HG03280 (cell line): ENCODE results near the gene ENOX1.

ENCODE experiments used
- ATAC-seq: cut with Tn5 transposase; IDR thresholded peaks from one replicate; pipeline ENCODE4 v1.9.1; 2021; ENCODE audit warnings: mild to moderate bottlenecking, moderate library complexity; ENCODE audit not compliant: unreplicated experiment

Gene ENOX1

DNA sequence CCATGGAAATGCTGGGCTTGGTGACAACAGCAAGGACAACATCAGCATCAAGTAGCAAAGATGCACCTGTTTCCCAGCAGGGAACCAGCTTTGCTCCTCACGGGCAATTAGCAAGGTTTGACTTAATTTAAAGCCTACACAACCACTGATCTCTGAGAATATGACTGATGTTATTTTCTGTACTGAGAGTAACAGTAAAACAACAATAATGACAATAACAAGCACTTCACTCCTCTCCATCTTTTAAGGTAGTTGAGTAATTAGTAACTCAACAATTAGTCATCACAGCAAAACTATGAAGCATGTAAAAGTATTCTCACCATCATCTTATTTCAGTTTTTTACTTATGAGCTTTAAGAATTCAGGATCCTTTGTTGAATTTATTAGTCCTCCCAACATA, 37.3 kb downstream of the ENOX1 start:
- no peak for ATAC-seq

DNA sequence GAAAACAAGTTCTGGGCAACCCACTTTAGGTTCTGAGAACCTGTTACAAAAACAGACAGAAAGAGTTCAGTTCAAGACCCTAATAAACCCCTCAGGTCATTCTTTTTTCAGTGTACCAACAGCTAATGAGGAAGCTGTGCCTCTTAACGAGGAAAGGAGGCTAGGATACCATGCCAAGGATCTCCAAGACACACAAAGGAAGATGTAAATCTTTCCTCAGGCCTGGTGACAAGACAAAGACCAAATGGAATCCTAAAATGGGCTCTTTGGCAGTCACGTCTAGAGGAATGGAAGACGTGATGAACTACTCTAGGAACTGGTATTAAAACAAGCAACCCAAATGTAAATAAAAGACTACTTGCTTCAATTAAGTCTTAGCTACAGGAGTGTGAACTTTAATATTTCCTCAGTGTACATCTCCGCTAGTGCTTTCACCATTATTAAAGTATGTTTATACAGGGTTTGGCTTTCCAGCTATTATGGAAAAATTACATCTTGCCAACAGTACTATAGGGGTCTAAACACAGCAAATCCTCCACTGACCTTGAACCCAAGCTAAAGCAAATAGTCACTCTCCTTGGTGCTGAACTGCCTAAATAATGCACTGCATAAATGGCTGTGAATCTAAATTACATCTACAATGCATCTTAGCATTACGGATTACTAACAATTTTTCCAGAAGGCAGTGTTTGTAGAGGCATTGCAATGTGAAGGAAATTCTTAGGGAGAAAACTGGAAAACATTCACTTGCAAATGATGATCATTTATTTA, 42.3 kb downstream of the ENOX1 start:
- ATAC-seq, result no peak

DNA sequence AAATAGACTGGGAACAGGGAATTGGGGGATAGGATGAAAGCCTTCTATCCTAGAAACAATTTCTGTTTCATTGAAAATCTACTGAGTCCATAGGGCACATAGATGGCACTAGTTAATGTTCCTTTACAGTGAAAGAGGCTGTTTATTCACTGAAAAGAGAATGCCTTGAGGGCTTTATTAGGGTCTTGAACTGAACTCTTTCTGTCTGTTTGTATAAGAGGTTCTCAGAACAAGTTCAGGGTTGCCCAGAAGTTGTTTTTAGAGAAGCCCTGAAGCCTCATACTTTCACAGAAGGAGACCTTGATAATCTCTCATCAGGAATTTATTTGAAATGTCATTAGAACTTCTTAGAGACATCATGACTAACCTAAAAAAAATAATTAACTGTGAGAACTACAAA, 43.9 kb downstream of the ENOX1 start:
- ATAC-seq, result no peak

DNA sequence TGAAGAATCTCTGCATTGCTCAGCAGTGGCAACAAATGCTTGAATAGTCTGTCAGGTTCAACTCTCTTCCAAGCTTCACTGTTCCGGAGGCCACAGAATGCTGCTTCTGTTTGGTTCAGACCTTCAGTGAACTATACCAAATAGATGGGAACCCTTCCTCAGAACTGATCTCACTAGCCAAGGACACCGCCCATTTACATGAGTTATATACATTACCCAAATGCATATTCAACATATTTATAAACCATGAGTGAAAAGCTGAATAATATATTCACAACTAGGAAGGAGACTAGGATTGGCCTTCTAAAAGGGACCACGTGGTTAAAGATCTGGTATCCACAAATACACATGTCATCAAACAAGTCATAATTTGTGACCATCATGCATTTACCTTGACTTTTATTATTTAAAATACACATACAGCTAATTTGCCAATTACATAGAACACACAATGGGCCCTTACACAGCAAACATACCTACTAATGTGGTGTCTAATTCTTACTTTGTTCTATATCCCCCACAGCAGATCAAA, 49.3 kb downstream of the ENOX1 start:
- no peak for ATAC-seq

DNA sequence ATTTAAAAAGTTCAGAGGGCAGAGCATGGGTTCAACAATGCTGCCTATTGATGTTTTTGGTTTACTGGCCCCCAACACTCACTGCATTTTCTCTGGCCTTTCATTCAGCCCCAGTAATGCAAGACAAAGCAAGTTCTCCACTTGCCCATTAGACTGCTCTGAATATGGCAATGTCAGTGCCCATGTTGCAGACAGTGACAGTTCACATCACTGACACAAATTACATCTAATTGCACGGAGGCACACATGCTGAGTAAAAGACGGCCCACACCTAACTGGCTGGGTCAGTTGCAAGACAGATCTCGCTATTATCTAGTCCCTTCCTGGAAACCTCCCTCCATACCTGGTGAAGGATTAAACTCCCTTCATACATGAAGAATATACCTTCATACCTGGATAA, 54.0 kb downstream of the ENOX1 start:
- no peak for ATAC-seq

DNA sequence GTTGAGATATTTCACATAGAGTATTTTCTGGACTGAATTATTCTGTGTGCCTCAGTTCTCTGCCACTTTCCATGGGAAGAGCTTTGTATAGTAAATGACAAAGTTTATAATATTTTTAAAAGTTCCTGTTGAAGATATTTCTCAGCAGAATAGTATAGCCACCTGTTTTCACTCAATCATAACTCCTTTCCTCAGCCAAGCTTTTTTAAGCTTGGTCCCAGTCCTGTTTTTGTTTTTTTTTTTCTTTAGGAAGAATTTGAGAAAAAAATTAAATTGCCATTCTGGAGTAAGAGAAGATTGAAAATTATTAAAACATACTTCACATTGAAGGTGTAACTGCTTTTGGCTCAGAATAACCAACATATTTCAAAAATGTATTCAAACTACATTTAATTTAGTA, 55.5 kb downstream of the ENOX1 start:
- ATAC-seq, result no peak

DNA sequence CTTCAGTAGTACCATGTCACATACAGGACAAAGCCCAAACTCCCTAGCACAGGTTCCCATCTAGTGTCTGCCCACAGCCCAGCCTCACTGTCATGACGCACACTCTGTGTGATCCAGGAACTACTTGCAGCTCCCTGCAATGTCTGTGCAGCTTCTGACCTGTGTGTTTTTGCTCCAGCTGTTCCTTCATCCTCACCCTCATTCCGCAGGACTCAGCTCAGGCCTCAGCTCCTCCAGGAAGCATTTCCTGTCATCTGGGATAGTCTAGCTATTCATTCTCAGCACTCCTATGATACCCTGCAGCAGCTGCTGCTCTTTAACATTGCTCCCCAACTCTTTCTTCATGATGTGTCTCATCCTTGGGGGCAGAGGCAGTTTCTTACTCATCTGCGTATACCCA, 56.1 kb downstream of the ENOX1 start:
- no peak for ATAC-seq

DNA sequence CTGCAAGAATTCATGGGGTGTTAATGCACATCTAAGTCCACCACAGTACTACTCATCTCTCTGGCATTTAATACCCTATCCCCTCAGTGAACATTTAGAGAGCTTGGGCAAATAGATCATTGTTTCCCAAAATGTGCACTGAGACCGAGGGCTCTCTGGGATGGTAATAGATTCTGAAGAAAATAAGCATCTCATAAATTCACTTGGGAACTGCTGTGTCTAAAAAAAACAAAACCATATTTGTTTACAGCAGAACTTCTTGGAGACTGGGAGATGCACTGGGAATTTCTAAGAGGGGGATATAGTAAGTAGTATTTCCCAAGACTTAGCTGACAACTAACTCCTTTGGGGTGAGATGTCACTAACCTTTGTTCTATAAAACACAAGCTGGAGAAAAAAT, 58.4 kb downstream of the ENOX1 start:
- no peak for ATAC-seq

DNA sequence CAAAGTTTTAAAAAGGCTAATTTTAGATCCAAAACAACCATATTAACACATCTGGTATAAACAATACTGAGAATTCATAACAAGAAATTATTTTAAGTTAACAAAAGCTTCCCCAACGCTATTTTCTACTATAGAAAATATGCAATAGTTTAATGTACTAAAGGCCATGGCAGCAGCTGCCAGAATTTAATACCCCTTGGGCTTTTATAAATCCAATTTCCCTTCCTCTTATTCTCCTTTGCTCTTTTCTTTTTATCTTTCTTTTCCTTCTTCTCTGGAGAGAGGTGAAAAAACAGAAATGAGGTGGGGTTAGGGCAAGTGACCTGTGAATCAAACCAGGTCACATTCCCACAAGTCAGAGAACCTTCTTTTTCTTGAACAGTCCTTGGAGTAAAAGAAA, 58.9 kb downstream of the ENOX1 start:
- ATAC-seq, result no peak

DNA sequence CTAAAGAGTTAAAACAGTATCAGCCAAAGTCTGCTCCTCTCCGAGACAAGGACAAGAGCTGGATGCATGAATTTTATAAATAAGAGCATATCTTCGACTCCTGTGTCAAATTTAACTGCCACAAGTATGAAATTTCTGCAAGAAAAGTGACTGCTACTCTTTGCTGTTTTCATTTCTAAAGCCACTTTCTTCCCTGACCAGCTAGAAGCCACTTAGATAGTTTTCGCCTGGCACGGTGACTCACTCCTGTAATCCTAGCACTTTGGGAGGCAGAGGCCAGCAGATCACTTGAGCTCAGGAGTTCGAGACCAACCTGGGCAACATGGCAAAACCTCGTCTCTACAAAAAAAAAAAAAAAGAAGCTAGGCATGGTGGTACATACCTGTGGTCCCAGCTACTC, 61.3 kb downstream of the ENOX1 start:
- no peak for ATAC-seq

DNA sequence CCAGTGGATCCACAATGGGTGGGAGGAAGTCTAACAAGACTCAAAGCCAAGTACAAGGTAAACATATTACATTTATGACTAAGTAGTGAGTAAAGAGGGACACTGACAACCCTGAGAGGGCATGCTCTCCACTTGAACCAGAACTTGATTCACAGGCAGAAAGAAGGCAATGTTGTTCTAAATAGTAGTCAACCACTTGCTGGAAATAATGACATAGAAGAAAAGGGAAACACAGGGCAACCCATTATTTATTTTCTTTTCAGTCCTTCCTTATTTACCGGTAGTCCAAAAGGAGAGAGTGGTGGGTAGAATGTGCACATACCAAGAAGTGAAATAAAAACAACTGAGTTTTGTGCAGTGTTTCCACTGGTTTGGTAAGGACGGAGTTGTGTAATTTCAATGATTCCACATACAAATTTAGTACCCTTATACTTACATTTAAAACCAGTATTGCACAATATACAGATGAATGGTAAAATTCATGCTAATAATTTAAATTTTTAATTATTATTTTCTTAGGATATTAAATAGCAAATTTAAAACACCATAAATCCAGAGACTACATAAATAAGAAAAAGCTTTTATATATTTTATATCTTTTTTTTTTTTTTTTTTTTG, 65.9 kb downstream of the ENOX1 start:
- no peak for ATAC-seq

DNA sequence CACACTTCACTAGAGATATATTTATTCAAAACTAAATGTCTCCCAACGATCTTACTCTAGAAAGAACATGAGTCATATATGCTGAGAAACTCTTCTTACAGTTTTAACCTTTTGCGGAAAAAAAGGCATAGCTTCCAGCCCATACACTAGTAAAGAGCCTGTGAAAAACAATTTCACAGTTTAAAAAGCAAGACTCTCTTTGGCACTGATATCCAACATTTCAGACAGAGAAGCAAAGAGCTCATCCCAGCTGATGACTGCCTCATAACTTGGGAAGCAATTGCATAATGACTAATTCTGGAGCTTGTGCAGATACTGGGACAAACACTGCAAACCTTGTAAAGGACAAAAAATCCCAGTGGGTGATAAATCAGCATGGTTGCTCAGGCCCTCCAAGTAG, 88.0 kb downstream of the ENOX1 start:
- no peak for ATAC-seq

DNA sequence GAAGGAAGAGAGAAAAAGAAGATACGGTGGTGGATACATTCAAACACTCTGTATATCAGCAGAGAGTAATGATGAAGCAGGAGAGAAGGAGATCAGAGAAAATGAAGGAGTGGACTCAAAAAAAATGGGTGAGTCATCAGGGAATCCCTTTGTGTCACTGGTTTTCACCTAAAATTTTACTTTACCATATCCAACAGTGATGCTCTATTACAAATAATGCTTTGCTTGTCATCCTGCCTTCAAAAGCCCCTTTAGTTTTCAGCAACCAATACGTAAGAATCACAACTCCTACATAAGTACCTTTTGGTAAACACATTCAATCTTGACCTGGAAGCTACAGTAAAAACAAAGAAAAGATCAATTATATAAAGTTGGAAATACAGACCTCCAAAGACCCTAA, 88.8 kb downstream of the ENOX1 start:
- ATAC-seq, result no peak

DNA sequence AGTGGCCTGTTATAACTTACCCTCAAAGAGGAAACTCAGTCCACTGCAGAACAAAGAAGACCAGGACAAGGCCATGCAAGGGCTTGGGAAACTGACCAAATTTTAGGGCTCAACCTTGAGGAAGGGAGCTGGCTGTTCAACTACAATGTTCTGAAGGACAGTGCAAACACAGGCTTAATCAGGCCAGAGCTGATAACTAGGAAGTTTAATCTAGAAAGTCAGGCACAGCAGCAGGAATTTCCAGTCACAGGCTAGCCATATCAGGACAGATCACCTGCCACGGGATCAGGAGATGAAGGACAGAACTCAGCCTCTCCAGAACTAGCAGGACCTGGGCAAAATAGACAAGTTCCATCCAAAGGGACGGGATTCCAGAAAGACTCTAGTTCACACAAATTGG, 89.4 kb downstream of the ENOX1 start:
- ATAC-seq, result no peak

DNA sequence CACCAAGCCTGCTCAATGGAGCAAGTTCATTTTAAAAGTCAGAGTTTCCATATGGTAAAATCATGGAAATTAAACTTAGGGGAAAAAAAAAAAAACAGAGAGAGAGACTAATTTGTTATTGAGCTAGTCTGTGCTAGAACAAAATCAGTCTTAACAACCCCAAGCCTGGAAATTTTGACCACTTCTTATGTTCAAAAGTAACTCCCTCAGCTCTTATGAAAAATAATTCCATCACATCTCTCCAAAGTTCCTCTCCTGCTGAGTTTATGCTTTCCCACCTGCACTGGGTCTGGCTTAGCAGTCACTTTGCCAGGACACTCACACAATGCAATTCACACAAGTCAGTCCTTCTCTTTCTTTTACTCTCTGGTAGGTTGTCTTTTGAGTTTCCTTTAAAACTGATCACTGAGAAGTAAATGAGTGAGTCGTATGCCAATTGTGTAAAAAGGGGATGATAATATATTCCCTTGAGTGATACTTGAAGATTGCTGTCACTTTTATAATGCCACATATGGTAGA, 92.6 kb downstream of the ENOX1 start:
- no peak for ATAC-seq

DNA sequence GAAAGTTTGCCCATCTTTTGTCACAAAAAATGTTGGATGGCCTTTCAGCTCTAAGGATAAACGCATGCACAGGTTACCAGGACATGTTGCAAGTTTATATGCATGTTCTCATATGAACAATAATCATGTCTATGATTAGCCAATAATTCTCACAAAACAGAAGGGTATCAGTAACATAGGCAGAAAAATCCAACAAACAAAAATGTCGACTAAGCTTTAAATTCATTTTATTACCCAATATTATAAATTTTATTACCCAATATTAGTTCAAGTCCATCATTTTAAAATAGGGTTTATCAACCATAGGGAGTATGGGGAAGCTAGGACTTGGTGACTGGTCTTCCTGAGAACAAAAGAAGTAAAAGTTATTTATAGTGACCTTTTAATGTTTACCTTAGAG, 93.1 kb downstream of the ENOX1 start:
- no peak for ATAC-seq

DNA sequence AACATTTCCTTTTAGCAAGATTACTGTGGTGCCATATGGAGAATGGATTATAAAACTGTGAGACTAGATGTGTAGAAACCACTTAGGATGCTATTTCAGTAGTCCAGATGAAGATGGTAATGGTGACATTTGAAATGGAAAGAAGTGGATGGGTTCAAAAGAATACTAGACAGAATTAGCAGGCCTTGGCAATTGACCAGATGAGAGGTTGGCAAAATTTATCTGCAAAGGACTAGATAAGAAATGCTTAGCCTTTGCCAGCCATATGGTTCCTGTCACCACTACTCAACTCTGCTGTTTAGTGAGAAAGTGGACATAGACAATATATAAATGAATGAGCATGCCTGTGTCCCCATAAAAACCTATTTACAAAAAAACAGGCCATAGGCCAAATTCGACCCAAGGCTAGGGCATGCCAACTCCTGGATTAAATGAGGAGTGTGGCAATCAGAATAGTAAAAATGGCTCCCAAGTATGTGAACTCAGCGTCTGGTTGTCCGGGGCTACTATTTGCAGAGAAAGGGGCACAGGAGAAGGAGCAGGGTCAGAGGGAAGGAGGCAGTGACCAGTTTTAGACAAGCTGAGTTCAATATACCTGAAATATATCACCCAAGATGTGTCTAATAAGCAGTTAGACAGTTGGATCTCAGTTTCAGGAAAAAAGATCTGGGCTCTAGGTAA, 98.4 kb downstream of the ENOX1 start:
- ATAC-seq, result no peak

DNA sequence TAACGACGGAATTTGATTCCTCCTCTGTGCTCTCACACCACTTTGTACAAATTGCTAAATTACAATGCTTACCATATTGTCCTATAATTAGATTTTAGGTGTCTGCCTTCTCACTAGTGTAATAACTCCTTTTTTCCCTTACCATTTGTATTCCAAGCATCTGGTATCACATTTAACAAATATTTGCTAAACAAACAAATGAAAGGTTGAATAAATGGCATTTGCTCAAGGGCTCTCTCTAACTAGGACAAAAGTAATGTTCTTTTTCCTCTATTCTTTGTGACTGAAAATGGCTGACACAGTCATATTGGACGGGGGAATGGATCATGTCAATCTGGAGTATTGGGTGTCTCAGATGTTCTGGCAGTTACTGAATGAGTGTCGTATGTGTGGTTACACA, 99.7 kb downstream of the ENOX1 start:
- no peak for ATAC-seq

DNA sequence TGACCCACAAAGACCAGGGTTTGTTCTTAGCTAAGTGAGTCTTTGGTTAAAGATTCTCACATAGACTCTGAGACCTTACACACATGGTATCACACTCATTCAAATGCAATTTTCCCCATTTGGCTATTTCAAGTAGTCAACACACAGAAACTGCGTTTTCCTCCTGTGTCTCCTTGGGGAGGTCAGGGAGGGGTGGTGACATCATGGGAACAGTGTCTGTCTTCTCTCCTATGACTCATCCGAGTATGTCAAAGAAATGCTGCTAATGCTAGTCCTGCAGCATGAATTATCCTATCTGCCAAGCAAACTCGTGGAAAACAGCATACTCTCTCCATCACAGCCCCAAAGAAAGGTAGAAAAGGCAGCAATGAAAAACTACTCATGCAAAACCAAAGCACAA, 100.2 kb downstream of the ENOX1 start:
- ATAC-seq, result no peak

DNA sequence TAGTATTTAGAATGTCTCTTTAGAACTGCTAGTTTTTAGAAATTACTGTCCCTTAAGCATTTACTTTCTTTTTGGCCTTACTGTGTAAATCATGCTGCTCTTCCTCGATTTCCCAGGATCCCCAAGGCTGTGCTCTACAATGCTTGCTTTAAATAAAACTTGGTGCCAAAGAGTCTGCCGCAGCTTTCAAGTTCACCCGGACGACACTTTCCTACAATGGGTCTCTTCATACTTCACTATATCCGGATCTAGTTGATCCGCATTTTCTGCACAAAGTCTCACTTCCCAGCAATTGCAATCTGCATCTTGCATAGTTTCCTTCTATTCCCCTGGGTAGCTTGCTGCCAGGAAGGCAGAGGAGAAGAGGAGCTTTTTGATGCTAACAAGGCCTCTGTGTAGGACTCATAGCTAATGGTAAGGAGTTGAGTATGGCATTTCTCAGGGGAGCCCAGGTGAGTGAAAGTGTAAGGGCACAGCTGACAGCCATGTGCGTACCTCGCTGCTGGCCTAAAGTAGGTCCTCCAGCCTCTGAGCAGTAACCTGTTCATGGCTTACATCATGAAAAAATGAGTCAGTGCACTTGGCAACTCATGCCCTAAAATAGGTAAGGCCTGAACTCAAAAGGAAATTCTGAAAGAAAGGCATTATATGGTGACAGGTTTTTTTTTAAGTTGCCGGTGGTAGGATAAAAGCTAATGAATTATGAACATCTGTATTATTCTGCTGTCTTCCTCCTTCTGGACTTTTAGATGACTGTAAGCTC, 101.6 kb downstream of the ENOX1 start:
- ATAC-seq, result no peak

DNA sequence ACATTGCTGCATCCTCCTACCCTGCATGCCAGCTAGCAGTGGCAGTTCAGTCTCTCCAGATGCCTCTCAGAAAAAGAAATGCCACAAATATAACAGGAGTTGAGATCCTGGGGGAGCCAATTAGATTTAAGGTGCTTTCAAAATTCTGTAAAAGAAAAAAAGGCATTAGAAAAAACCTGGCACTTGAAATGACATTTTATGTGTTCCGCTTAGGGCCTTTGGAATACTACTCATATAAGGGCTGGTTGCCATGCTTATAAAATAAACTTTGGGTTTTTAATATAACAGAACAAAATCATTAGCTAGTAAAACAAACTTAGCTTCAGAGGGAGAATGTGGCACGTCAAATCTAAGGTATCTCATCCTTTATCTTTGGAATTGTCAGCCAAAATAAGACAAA, 104.1 kb downstream of the ENOX1 start:
- no peak for ATAC-seq
